Ramos (cell line): Measurements from ENCODE around the gene CDR2L.
"Not testable (repeated sequence)": the region's sequence is repeated elsewhere in the genome, so short reads cannot be mapped to it uniquely, and the experiment has no call there.

Source experiments
- in situ Hi-C: fragments of 300-500 bp; cut with MboI; formaldehyde crosslinking; loops from one replicate; pipeline ENCODE4 v1.14.3; 2022; ENCODE audit warnings: low sequenced_read_pairs; ENCODE audit not compliant: unreplicated experiment

CDR2L gene

DNA sequence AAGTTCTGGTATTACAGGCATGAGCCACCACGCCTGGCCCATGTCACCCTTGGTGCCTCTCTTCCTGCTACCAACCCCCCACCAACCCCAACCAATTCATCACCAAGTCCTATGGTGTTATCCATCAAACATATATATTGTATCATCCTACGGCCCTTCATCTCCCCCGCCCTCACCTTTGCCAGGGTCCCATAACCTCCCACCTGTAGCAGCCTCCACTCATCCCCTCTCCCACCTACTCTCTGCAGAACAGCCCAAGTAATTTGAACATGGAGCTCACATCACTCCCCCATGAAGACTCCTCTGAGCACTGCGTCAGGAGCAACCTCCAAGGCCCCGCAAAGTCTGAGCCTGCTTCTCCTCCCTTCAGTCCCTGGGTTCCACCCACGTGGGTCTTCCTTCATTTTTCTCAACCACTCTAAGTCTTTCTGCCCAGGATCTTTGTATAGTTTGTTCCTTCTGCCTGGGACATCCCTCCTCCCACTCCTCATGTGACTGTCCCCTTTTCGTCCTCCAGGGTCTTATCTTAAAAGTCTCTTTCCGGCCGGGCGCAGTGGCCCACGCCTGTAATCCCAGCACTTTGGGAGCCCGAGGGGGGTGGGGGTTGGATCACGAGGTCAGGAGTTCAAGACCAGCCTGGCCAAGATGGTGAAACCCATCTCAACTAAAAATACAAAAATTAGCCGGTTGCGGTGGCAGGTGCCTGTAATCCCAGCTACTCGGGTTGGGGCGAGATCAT is 7.9 kb upstream of the CDR2L start:
- in situ Hi-C loops: no loop called here

DNA sequence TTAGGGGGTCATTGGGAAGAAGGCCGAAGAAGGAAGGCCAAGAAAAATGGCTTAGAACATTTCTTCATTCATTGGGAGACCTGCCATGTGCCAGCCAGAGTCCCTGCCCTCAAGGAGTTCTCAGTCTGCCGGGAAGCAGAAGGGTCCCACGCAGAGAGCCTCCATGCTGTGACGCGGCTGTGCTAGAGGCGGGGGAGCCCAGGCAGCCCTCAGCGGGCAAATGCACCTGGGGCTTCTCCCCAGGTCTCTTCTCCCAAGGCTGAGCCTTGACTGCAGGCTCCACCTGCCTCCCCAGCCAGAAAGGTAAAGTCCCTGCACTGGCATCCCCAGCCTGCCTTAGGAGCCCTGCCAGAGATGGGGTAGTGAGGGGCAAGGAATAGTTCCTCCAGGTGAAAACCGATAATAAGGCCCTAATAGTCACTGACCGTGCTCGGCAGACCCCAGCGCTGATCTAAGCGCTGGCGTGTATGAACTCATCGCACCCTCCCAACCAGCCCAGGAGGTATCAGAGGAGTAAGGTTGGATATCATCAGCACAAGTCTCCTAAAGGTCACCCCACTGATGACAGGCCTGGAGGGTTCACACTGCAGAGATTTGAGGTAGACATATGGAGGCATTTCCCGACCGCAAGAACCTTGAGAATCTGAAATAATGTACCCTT is 6.0 kb upstream of the CDR2L start:
- in situ Hi-C loops: no loop called here

DNA sequence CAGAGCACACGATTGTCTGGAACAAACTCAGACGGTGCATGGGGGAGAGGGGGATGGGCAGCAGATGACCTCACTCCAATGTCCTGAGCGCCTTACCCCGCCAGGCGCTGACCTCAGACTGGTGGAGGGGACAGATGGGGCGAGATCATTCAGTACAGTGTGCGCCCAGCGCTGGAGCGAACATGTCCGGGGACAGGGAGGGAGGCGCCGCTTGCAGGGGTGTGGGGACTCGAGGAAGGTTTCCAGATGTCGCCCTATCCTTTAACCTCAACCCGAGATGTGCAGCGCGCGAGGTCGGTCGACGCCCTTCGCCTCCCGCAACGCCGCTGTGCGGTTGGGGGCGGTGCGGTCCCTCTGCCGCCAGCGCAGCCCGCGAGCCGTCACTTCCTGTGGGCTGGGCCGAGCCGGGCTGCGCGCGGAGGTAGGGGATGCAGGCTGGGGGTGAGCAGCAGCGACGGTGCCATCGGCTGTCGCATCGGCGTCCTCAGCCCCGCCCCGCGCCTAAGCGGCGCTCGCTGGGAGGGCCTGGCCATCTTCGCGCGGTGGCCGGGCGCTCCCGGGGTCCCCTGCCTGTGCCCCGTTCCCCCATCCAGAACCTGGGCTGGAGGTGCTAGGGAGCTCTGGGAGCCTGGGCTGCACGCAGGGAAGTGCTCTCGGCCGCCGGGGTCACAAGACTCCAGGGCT is 5.3 kb upstream of the CDR2L start:
- in situ Hi-C loops: no loop called here

DNA sequence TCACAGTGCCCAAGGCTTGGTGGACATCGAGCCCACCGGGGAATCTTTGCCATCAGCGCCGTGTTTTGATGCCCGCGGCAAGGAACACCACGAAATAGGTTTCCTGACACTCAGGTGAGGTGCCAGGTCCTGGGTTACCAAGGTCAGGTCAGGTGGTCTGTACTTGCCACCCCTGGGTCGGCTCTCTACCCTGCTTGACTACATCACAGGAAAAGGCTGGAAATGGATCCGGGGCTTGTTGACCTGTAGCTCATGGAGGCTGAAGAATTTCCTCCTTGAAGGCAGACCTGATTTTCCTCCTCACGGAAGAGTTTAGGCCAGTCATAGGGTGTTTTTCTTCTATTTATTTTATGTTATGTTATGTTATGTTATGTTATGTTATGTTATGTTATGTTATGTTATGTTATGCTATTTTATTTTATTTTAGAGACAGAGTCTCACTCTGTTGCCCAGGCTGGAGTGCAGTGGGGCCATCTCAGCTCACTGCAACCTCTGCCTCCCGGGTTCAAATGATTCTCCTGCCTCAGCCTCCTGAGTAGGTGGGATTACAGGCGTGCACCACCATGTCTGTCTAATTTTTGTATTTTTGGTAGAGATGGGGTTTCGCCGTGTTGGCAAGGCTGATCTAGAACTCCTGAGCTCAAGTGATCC is 4.6 kb upstream of the CDR2L start:
- in situ Hi-C loops: not testable (repeated sequence)

DNA sequence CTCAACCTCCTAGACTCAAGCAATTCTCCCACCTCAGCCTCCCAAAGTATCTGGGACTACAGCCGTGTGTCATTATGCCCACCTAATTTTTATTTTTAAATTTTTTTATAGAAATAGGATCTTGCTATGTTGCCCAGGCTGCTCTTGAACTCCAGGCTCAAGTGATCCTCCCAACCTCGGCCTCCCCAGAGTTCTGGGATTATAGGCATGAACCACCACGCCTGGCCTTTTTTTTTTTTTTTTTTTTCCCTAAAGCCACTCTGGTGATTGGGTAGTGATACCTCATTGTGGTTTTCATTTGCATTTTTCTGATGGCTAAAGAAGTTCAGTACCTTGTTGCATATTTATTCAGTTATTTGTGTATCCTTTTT is 1.2 kb upstream of the CDR2L start:
- in situ Hi-C loops: no loop called here

DNA sequence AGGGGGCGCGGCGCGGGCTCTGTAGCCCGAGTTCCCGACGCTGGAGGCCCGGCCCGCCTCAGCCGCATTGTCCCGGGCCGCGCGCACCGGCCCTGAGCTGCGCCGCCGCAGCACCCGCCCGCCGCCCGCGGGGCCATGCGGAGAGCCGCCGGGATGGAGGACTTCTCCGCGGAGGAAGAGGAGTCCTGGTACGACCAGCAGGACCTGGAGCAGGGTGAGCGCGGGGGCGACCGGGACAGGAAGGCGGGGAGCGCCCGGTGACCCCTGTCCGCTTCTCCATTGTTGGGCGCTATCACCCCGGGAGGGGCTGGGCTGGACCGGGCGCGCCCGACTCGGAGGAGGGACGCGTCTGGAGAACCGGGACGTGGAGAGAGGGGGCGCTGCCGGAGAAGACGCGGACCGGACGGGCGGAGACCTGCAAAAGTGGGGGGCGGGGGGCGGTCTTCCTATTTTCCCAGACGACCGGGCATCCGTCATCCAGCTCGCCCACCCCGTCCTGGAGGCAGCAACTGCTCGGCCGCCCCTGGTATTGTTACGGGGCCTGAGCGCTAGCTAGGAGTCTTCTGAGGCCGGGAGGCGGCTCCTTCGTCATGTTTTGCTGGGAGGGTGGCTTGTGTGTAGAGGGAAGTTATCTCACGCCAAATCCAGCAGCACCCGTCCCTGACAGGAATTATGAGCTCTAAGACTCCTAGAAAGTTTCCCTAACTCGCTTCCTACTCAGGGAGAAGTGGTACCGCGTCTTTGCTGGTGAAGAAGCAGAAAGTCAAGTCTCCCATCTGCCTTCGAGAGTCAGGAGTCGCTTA is 678 bp downstream of the CDR2L start:
- in situ Hi-C loops: no loop called here

DNA sequence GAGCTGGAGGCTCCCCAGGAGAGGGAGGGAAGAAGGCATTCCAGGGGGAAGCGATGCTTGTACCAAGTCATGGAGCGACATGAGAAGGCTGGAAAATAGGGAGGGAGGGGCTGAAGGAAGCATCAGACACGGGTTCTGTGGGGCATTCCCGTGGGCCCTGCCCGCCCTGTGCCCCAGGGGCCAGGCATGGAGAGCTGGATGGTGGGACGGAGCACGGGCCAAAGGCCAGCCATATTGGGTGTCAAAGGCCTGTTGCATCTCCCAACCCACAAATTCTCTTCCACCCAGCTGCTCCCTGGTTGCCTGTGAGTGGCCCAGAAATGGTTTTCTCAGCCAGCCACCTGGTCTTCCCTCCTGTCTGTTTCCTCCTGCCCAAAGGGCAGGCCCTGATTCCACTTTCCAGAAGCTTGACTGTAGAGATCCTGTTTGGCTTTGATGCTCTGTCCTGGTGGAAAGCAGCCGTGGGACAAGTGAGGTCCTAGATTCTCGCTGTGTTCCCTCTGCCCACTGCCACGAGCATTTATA is 3.2 kb downstream of the CDR2L start:
- in situ Hi-C loops: no loop called here

DNA sequence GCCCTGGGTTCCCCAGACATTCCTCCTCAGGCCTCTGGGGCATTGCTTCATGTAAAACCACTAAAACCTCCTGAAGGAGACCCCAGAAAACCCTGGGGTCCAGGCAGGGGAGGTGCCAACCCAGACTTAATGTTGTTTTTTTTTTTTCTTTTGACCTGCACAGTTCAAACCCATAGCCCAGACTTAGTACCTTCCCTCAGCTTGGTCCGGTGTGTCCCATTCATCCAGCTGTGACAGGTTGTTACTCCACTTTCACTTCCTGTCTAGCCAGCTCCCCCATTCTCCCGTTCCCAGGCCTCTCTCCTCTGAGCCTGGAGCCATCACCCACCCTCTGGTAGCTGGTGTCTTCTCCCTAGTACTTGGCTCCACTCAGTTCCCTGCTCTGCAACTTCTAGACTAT is 4.8 kb downstream of the CDR2L start:
- in situ Hi-C loops: no loop called here

DNA sequence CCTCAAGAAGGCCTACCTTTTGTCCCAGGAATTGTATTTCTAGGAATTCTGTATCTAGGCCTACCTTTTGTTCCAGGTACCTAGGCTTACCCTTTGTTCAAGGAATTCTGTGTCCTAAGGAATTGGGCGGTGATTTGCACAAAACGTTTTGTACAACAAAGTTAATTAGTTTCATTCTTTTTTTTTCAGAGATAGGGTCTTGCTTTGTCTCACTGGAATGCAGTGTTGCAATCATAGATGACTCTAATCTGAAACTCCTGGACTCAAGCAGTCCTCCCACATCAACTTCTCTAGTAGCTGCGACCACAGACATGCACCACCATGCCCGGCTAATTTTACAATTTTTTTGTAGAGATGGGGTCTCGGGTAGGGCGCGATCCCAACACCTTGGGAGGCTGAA is 7.0 kb downstream of the CDR2L start:
- in situ Hi-C loops: no loop called here

DNA sequence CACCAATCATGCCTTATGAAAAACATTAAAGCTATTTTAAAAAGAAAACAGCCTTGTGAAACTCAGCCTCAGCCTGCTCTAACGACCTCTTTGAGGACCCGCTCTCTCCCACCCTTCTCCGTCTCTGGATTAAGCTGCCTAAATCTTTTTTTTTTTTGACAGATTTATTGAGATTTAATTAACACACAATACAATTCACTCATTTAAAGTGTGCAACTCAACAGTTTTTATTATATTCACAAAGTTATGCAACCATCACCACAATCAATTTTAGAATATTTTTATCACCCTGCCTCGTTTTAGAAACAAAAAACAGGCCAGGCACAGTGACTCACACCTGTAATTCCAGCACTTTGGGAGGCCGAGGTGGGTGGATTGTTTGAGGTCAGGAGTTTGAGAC is 8.4 kb downstream of the CDR2L start:
- in situ Hi-C loops: no loop called here

DNA sequence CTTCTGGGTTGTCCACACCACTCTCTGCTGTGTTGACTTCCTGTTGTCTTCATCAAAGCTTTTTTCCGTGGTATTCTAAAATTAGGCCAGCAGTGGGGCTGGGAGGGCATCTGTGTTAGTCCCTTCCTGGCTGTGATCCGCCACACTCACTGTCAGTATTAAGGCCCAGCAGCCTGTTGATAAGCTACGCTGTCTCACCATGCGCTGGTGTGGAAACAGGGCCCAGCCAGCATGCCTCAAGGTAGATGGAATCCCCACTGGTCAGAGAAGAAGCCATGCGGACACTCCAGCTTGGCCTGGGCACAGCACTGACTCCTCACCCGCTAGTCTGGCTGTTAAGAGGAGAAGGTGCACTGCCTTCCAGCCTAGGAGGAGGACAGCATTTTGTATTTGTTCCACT is 11.4 kb downstream of the CDR2L start:
- in situ Hi-C loops: no loop called here

DNA sequence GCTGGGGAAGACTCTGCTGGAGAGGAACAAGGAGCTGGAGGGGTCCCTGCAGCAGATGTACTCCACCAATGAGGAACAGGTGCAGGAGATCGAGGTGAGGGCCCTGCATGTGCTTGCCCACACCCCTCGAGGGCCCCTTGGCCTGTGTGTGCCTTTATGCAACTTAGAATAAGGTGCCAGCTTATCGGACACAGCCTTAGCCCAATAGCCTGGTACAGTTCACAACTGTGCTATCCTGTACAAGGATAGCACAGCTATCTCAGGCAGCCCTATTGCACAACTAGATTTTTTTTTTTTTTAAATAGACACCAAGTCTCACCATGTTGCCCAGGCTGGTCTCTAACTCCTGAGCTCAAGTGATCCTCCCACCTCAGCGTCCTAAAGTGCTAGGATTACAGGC is 12.1 kb downstream of the CDR2L start:
- in situ Hi-C loops: no loop called here

DNA sequence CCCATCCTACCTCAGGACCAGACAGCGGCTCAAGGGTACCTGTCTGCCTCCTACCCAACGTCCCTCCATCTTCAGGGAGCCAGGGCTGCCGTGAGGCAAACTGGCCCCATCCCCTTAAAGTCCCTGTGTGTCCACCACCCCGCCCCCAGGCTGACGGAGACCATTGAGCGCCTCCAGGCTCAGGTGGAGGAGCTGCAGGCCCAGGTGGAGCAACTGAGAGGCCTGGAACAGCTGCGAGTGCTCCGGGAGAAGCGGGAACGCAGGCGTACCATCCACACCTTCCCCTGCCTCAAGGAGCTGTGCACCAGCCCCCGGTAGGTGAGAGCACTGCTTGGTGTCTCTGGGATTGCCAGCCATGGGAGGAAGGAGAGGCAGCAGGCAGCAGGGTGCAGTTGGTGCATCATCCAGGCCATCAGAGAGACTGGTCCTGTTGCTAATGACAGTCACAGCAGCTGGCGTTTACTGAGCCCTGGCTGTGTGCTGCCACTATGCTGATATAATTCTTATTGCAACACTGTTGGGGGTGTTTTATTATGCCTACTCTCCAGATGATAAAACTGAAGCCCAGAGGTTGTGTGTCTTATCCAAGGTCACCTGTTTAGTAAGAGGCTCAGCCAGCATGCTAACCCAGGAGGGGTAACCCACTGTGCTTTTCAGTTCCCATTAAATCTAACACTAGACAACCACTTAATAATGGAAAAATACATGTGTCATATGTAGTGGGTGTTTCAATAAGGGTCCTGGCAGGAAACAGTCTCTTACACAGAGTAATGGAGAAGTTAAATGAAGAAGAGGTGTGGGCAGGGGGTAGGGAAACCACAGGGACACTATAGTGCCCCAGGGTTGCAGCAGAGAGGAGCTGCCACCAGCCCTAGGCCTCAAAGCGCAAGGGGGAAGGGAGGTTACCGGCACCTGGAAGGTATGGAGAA is 14.7 kb downstream of the CDR2L start:
- in situ Hi-C loops: no loop called here

DNA sequence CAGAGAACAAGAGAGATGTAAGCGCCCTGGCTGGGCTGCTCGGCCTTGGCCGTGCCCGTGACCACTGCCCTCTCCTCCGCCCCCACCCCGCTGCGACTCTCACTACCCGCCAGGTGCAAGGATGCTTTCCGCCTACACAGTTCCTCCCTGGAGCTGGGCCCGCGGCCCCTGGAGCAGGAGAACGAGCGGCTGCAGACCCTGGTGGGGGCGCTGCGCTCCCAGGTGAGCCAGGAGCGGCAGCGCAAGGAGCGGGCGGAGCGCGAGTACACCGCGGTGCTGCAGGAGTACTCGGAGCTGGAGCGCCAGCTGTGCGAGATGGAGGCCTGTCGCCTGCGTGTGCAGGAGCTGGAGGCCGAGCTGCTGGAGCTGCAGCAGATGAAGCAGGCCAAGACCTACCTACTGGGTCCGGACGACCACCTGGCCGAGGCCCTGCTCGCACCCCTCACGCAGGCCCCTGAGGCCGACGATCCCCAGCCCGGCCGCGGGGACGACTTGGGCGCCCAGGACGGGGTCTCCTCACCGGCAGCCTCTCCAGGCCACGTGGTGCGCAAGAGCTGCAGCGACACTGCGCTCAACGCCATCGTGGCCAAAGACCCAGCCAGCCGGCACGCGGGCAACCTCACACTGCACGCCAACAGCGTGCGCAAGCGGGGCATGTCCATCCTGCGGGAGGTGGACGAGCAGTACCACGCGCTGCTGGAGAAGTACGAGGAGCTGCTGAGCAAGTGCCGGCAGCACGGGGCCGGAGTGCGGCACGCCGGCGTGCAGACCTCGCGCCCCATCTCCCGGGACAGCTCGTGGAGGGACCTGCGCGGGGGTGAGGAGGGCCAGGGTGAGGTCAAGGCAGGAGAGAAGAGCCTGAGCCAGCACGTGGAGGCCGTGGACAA is 15.9 kb downstream of the CDR2L start:
- in situ Hi-C loops: no loop called here

DNA sequence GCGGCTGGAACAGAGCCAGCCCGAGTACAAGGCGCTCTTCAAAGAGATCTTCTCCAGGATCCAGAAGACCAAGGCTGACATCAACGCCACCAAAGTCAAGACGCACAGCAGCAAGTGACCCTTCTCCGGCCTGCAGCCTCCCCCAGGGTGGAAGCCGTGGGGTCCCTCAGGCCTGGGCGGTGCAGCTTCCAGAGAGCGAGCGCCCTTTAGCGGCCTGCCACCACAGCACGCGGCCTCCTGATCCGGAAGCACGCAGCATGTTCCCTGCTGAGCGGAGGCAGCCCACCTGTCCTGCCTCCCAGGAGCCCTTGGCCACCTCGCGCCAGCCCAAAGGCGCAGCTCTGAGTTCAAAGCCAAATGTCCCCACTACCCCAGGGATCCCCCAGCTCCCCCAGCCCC is 16.5 kb downstream of the CDR2L start:
- in situ Hi-C loops: no loop called here

DNA sequence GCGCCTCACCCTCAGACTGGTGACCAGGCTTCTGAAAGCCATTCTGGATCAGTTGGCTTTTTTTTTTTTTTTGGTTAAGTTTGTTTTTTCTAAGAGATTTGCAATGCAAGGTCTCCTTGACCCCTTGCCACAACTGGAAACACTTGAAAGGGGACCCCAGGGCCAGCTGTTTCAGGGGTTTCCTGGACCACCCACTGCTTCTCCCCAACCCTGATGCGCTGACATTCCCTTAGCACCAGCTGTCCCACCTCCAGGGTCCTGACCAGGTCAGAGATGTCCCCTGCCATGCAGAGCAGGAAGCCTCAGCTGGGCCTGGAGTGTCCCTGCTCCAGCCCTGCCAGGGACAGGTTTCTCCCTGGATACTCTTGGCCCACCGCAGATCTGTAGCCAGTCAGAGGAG is 16.9 kb downstream of the CDR2L start:
- in situ Hi-C loops: no loop called here

DNA sequence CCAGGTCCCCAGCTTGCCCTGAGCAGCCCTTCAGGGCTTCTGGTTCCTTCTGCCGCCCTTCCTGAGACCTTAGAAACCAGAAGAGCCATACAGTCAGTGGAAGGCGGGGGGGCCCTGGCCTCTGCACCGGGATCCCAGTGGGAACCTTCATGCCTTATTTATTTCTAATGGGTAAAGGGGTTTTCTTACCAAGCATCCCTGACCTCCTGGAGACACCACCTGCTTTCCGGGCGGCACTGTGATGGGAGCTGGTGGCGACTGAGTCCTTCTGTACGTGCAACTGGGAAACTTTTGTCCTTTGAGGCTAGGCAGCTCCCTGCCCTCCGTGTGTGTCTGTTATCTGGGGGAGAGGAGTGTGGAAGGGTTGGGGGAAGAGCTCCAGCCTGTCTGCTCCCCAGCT is 17.9 kb downstream of the CDR2L start:
- in situ Hi-C loops: no loop called here

DNA sequence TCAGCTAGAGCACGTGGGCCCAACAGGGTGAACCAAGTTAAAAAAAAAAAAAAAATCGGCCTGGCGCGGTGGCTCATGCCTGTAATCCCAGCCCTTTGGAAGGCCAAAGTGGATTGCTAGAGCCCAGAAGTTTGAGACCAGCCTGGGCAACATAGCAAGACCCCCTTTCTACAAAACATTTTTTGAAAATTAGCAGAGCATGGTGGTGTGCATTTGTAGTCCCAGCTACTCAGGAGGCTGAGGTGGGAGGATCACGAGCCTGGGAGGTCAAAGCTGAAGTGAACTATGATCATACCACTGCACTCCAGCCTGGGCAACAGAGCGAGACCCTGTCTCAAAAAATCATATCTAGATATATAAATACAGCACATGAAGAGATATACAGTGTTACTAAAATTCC is 18.7 kb downstream of the CDR2L start:
- in situ Hi-C loops: not testable (repeated sequence)
